LoVo (cell line): ENCODE data around the gene LRRC61.

Source experiments
- DNase-seq: peaks from one replicate; pipeline ENCODE4 v3.0.0-alpha.2; 2016; ENCODE audit warnings: low spot score

Gene LRRC61

DNA sequence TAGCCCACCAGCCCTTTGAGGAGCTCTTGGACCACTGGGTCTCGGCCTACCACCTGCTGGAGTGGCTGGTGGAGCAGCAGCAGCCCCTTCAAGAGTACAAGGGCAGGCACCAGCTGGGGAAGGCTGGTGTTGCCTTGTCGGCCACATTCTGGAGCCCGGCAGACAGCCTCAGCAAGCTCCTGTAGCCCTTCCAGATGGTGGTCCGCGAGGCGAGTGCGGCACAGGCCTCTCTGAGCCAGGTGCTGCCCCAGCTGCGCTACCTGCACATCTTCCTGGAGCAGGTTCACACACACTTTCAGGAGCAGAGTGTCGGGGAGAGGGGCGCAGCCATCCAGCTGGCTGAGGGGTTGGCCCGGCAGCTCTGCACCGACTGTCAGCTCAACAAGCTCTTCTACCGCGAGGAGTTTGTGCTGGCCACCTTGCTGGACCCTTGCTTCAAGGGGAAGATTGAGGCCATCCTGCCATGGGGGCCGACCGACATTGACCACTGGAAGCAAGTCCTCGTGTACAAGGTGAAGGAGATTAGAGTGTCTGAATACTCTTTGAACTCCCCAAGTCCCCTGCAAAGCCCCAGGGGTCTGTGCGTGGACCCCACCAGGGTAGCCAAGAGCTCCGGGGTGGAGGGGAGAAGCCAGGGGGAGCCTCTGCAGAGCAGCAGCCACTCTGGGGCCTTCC is 7.2 kb downstream of the LRRC61 start:
- DNase-seq: no peak

DNA sequence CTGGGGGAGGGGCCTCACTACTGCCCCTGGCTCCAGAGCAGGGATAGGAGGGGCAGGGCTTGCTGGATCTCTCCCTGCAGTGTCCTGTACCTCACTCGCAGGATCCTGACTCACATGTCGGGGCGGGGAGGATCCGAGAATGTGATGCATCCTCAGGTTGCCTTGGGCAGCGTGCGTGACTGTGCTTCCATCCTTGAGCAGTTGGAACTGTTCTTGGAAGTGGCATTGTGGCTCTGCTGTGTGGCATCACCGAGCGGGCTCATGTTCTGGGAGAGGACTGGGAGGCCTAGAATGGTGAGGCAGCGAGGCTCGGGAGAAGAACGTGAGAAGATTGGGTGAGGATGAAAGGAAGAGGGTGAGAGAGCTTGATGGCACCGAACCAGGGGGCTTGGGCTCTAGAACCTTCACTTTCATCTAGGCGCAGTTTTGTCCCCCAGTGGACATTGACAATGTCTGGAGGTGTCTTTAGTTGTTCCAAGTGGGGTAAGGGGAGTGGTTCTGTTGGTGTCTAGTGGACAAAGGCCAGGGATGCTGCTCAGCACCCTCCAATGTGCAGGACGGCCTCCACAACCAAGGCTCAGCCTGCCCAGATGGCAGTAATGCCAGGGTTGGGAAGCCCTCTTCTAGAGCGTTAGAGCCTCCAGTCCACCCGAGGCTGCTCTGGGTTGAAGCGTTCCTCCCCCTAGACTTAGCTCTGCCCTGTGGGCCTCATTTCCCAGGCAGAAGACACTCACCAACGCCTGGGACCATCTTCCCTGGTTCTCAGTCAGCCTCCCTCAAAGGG is 9.9 kb downstream of the LRRC61 start:
- DNase-seq: no peak

DNA sequence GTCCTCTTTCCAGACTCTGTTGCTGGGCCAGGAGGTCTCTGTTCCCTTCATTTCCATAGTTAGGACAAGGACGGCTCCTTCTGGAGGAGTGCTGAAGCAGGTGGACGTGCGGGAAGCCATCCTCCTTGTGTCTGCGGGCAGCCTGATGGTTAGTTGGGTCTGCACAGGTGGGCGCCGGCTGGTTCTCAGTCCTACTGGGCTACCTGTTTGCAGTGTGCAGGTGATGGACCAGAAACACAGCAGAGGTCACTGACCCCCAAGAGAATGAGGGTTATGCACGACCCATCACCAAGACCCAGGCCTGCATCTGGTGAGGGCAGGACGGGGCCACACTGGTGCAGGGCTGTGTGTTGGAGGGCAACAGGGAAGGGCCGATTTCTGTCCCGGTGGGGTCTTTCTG is 10.5 kb downstream of the LRRC61 start:
- no peak for DNase-seq

DNA sequence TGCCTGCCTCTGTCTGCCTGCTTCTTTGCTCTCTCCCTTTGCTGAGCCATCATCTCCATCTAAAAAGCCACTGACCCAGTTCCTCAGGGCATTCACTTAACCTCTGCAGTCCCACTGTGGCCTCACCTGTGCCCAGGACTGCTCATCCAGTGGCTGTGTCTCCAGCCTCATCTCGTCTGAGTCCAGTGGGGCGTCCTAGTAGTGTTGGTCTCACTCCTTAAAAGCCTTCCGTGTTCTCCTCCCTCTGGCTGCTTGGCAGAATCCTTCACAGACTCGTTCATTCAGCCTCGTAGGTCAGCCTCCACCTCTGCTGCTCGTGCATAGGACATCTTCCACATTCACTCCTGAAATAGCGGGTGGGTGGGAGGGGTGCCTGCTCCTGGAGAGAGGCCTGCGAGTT is 11.0 kb downstream of the LRRC61 start:
- no peak for DNase-seq

DNA sequence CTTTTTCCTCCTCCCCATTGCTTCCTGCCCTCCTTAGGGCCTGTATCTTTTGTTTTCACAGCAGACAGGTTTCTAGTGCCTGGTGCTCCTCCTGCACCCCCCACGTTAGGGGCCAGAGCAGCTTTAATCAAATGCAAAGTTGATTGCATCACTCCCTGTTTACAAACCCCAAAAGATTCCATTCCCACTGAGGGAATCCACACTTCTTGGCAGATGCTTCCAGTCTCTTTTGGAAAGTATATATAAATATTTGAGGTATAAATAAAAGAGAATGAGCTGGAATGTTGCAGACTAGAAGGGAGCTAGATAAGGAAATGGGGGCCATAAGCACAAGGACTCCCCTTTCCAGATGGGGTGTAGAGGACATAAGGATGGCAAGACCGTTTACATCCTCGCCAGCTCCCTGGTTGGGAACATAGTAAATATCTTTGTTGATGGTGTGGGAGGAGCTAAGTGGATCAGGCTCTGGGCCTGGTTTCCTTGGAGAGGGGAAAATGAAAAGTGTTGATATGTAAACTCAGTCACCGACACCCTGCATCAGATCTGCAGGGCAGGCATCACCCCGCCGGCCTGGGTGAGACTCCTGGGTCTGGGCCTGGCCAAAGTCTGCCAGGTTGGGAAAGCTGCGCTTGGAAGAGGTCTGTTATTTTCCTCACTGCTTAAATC is 12.1 kb downstream of the LRRC61 start:
- no peak for DNase-seq

DNA sequence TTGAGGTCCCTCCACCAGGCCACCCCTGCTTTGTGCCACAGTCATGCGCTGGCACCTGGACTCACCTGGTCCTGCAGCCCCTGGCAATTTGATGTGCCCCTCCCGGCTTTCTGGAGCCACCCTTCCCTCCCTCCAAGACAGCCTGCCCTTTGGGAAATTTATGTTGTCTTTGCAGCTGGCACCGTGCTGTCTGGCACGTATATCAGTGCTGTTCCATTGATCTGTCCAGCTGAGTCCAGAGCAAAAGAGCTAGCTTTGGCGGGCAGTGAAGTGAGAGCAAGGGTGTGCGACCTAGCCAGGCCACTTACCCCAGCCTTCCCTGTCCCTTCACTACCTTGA is 12.6 kb downstream of the LRRC61 start:
- DNase-seq: no peak

DNA sequence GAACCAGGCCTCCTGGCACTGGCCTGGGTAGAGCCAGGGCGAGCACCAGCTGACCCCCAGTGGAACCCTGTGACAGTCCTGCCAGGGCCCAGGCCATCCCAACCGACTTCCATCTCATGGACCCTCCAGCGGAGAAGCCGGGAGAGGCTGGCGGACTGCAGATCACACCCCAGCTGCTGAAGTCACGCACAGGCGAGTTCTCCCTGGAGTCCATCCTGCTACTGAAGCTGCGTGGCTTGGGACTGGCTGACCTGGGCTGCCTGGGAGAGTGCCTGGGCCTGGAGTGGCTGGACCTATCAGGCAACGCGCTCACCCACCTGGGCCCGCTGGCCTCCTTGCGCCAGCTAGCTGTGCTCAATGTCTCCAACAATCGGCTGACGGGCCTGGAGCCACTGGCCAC is 13.6 kb downstream of the LRRC61 start:
- DNase-seq: no peak

DNA sequence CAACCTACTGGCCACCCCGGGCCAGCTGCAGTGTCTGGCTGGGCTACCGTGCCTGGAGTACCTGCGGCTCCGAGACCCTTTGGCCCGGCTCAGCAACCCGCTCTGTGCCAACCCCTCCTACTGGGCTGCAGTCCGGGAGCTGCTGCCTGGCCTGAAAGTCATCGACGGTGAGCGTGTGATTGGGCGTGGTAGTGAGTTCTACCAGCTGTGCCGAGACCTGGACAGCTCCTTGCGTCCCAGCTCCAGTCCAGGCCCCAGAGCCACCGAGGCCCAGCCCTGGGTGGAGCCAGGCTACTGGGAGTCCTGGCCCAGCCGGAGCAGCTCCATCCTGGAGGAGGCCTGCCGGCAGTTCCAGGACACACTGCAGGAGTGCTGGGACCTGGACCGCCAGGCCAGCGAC is 14.0 kb downstream of the LRRC61 start:
- DNase-seq: no peak

DNA sequence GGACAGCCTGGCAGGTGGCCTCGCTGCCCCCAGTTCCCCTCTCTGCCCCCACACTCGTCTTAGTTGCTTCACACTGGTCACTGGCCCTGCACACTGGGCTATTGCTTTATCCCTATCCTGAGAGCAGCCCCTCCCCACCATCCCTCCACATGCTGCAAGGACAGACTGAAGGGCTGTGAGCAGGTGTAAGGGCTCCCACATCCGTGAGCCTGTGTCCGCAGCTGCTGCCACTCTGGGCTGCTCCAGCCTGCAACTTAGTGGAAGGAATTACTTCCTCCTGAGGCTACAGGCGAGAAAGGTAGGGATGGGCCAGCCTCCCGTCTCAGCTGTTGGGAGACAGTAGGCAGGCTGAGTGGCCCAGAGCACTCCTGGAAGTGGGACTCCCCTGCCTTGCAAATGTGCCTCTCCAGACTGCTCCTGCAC is 14.5 kb downstream of the LRRC61 start:
- no peak for DNase-seq

DNA sequence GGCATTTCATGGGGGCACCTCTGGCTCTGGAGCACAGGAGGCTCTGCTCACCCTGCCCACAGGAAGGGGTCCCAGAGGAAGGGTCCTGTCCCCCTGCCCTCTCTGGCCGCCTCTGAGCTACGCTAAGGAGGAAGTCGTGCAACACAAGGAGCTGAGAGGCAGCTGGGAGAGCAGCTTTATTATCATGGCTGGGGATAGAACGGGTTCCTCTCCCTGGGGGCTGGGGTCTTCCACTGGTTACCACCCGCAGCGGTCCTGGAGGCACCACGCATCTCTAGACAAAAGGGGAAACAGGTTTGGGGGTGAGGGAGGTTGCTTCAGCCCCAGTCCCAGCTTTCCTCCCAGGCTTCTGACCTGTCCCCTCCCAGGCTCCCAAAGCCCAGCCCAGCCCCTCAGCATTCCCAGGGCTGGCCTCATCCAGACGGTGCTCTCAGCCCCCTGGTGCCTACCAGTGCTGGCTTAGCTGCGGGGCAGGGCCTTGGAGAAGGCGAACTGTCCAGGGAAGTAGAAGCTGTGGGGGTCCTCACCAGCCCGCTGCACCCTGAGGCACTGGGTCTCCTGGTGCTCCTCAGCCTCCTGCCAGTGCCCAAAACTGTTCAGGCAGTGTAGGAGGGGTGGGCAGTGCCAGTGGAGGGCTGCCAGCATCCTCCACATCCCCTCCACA is 15.1 kb downstream of the LRRC61 start:
- DNase-seq: no peak

DNA sequence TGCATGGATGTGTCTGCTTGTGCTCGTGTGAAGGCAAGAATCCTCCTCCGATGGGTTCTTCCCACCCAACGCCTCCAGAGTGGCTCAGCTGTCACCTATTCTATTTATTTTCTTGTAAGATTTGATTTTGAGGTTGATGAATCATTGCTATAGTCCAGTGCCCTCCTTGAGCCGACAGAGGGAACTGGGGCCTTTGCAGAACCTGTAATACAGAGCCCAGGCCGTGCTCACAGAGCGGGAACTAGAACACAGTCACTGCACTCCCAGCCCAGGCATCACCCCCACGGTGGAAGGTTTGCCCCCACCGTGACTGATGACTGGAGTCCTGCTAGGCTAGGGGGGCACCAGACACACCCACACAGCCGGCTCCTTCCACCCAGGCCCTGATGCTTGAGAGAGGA is 16.3 kb downstream of the LRRC61 start:
- DNase-seq: no peak

DNA sequence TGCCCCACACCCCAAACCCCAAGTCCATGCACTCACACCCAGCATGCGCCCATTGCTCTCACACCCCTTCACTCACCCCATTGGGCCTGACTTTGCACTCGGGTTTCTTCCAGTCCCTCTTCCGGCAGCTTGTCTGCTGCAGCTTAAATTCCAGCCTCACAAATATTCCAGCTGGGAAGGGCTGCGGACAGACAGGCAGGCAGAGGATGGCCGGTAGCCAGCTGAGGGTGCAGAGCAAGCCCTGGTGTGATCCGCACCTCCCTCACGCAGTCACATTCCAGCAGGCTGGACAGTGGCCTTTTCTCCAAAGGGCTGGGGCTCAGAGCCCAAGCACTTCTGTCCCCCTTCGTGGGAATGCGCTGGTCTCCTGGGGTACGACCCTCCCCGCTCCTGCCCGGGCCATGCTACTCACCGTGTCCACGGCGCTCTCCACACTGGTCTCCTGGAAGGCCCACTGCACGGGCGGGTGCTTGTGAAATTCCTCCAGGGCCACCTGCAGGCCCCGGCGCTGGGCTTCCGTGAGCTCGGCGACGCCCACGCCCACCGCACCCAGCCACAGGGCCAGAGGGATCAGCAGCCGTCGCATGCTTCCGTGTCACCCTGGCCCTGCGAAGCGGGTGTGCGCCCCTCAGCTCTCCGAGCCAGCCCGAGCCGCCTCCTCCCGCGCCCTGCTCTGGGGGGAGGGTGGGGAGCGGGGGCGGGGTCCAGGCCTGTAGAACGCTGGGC is 17.0 kb downstream of the LRRC61 start:
- no peak for DNase-seq

DNA sequence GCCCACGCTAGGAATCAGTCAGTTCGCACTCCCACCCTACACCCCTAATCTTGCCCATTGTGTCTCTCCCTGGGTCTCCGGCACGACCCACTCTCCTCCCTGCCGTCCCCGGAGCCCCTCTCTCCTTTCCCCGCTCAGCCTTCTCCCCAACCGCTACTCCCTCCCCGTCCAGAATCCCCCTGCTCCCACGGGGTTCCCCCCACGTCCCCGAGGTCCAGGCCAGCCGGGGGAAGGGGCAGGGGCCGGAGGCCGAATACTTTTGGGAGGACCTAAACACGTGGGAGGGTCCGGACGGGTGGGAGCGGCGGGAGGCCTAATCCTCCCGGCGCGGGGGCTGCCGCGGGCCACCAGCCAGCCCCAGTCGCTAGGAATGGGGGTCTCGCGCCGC is 17.7 kb downstream of the LRRC61 start:
- DNase-seq: no peak

DNA sequence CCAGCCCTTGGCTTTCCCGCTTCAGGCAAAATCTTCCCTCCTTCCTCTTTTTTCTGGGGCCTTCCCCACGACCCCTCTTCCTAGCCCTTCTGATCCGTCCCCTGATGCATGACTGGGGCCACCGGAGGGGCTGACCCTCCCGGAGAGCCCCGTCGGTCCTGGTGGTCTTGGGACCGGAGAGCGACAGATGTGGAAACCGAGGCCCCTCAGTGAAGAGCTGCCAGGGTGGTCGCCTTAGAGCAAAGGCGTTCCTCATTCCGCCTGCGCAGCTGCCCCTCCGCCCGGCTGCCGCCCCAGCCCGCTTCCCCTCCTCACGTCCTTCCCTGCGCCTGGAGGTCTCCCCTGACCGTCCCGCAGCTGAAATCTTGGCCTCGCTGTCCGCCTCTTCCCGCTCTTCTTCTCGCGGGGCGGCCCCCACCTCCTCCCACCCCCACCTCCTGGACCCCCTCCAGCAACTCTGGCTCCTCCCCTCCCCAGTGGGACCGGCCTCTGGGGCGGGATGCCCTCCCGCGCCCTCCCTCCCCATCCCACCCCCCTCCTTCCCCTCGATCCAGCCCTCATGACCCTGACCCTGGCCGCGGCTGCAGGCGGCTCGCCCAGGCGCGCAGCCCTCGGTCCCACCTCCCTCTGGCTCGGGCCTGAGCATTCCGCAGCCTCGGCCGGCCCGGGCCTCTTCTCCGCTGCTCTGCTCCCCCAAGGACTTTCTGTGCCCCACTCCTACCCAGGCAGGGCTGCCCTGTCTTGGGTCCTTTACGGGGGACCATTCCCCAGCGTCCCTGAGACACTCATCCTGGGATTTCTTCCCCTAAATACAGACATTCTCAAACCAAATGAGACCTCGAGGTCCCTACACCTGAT is 18.3 kb downstream of the LRRC61 start, which contains the start of gene RARRES2:
Gene RARRES2 (minus strand): TSS at position 367 of the 858 bp plus-strand sequence. CDS start 1,020 bp downstream, outside the sequence.
- DNase-seq: no peak

DNA sequence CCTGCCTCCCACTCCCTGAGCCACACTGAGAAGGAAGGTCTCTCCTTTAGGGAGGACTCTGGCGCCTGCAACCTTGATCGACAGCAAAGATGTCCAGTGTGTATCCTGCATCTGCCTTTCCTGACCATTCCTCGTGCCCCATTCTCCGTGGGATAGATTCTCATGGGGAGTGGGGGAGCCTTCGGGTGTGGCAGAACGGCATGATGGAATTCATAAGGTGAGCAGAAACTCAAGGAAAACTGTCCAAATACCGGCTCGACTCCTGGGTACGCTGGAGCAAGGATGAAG is 18.9 kb downstream of the LRRC61 start:
- no peak for DNase-seq

DNA sequence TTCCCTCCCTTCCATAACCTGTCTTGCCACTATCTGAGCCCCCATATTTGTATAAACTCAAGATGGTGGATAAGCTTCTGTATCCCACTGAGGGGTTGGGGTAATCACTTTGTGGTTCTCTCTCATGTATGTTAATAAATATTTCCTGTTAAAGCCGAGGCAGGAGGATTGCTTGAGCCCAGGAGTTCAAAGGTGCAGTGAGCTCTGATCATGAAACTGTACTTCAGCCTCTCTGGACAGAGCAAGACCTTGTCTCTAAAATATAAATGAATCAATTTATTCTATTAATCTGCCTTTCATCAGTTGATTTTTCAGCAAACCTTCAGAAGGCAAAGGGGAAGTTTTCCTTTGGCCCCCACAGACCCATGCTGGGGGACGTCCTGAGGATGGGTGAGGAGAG is 20.1 kb downstream of the LRRC61 start:
- DNase-seq: no peak

DNA sequence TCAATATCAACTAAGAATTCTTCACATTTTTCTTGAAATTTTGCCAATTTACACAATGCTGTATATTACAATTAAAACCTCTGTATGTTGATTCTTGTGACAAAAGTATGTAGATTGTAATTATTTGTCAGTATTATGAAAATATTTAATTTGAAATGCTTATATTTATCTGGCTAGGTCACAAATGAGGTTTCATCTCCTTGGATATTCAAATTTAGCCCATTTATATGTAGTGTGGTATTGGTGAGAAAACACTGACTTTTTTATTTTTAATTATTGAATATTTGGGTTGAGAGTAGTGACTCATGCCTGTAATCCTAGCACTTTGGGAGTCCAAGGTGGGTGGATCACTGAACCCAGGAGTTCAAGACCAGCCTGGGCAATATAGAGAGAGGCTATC is 21.1 kb downstream of the LRRC61 start:
- DNase-seq: no peak

DNA sequence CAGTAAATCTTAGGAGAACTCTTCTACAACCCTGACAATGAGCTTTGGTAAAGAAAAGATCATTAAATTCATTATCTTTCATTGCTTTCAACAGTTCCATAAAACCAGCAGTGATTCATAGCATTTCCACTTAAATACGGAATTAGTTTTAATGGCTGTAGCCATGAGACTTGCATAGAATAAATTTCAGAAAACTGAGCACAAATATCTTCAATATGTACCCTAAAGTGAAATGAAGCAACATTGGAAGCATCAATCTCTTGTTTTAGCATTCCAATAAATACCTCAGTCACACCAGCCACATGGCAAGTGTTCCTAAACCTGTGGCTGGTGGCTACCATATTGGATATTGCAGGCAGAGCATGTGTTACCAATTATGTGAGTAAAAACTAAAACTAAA is 21.9 kb downstream of the LRRC61 start:
- DNase-seq: no peak

DNA sequence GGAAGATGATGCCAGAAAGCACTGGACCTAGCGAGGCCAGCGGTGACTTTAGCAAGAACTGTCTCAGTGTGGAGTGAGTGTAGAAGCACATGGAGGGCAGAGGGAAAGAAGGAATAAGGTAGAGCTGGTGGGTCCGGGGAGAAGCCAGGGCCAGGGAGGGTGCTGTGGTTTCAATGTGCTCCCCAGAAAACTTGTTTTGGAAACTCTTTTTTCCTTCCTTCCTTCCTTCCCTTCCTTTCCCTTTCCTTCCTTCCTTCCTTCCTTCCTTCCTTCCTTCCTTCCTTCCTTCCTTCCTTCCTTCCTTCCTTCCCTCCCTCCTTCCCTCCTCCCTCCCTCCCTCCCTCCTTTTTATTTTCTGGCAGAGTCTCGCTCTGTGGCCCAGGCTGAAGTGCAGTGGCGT is 23.8 kb downstream of the LRRC61 start:
- no peak for DNase-seq

DNA sequence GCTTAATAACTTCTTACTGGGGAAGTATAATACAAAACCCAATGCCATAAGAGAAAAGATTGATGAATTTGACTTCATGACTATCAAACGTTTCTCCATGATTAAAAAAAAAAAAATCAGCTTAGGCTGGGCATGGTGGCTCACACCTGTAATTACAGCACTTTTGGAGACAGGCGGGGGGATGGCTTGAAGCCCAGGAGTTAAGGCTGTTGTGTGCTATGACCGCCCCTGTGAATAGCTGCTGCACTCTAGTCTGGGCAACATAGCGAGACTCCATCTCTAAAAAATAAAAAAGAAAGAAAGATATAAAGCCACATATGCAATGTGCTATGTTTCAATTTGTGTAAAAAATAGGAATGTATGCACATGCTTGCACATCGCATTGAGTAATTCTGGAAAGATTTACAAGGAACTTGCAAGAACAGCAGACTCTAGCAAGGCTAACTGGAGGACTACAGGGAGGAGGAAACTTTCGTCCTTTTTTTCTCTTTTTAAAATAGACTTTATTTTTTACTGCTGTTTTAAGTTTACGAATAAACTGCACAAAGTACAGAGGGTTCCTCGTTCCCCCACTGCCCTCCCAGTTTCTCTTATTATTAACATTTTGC is 28.5 kb downstream of the LRRC61 start:
- no peak for DNase-seq

DNA sequence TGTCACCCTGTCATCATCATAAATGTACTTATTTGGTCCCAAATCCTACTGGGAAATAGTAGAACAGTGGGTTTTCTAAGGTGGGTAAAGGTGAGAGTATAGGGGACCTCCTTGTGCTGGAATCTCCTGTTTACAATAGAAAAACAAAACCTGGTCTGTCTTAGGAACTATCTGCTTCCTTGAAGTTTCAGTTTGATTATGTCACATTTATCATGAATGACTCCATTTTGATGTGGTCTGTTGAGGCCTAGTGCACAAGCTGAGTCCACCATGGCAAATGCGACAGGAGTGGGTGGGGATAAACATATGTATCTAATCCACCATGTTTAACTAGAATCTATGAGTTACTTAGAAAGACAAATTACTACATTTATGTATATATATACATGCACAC is 32.5 kb downstream of the LRRC61 start:
- no peak for DNase-seq
